HG03103 (cell line): ENCODE data around the gene KCTD10.
"Not testable (repeated sequence)": the region's sequence is repeated elsewhere in the genome, so short reads cannot be mapped to it uniquely, and the experiment has no call there.

ENCODE experiments used
- ATAC-seq: cut with Tn5 transposase; IDR thresholded peaks from one replicate; pipeline ENCODE4 v1.9.1; 2021; ENCODE audit warnings: low read depth; ENCODE audit not compliant: unreplicated experiment

KCTD10 gene

DNA sequence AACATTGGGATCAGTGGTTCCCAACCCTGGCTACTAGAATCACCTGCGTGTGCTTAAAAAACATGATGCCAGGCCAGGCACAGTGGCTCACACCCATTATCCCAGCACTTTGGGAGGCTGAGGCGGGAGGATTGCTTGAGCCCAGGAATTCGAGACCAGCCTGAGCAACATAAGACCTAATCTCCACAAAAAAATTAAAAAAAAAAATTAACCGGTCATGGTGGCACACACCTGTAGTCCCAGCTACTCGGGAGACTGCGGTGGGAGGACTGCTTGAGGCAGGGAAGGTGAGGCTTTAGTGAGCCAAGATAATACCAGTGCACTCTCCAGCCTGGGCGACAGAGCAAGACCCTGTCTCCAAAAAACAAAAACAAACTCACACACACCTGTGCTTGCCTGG is 2.0 kb downstream of the KCTD10 start:
- no peak for ATAC-seq

DNA sequence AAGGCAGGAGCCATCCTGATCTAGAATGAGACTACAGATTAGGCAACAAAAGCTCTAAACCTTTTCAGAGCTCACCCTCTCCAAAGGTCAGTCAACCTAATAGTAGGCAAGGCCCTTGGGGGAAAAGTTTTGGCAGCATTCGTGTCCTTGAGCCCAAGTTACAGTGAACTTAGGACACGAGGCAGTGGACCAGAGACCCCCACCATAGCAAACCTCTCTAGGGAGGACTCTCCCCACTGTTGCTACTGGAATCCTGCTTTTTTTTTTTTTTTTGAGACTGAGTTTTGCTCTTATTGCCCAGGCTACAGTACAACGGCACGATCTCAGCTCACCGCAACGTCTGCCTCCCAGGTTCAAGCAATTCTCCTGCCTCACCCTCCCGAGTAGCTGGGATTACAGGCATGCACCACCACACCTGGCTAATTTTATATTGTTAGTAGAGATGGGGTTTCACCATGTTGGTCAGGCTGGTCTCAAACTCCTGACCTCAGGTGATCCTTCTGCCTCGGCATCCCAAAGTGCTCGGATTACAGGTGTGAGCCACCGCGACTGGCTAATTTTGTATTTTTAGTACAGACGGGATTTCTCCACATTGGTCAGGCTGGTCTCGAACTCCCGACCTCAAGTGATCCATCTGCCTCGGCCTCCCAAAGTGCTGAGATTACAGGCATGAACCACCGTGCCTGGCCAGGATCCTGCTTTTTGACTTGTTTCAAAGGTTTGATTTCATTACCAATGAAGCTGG is 3.4 kb downstream of the KCTD10 start:
- not testable (repeated sequence) for ATAC-seq

GRCh38 chr12:109473006-109473405 is 4.1 kb downstream of the KCTD10 start:
- no peak for ATAC-seq

GRCh38 chr12:109469517-109469916 is 7.6 kb downstream of the KCTD10 start:
- no peak for ATAC-seq

GRCh38 chr12:109467978-109468676 is 9.0 kb downstream of the KCTD10 start:
- ATAC-seq: no peak

DNA sequence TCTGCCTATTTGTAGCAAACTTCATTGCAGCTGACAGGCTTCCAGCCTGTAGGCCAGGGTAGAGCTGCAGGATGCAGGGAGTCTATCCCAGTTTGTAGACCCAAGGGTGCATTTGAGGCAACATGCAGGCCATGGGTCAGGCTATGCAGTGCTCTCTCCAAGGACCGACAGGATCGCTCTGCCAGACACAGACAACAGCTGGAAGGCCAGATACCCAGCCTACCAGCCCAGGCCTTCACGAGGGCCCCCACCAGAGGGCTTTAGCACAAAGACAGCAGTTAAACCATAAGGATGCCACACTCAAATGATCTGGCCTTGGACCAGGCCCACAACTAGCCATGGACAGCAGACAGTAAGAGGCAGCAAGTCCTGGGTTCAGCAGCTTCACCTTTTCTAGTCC is 10.3 kb downstream of the KCTD10 start:
- no peak for ATAC-seq

DNA sequence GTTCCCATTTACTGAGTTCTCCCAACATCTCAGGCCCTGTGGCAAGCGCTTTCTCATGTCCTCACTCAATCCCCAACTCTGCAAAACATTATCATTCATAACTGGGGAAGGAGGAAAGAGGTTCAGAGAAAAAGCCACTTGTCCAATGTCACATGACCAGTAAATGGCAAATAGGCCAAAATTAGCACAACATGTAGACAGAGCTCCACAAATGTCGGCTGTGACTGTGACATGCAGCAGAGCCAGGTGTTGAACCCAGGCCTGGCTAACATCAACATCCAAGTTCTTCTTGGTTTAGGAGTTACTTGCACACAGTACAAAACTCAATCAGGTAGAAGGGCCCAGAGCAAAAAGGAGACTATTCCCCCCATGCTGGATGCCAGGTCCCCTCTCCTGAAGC is 10.8 kb downstream of the KCTD10 start:
- no peak for ATAC-seq

DNA sequence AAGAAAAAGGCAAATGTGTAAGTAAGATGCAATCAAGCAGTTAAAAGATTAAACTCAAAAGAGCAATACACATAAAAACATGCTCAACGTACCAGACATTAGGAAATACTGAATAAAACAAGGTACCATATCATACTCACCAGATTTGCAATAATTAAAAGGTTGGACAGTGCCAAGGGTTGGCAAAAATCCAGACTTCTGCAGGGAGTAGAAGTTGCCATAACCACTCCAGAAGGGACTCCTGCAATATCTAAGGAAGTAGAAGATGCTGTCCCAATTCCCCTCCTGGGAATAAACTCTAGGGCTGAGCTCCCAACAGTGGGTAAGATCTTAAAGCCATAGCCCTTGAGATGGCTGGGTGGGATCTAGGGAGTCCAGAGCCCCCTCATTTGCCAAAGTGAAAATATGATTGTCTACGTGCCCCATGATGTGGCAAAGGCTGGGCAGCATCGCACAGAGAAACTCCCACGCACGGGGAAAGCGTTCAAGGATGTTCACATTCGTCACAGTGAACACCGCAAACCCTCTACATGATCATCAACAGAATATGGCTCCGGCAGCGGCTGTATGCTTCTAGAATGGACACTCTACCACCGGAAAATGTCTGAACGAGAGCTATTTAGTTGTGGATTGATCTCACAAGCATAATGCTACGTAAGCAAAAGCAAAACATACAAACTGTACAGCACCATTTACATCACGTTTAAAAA is 12.3 kb downstream of the KCTD10 start:
- ATAC-seq: no peak

- ATAC-seq: no peak
Measured at GRCh38 chr12:109463756-109464155, 13.3 kb downstream of the KCTD10 start.

DNA sequence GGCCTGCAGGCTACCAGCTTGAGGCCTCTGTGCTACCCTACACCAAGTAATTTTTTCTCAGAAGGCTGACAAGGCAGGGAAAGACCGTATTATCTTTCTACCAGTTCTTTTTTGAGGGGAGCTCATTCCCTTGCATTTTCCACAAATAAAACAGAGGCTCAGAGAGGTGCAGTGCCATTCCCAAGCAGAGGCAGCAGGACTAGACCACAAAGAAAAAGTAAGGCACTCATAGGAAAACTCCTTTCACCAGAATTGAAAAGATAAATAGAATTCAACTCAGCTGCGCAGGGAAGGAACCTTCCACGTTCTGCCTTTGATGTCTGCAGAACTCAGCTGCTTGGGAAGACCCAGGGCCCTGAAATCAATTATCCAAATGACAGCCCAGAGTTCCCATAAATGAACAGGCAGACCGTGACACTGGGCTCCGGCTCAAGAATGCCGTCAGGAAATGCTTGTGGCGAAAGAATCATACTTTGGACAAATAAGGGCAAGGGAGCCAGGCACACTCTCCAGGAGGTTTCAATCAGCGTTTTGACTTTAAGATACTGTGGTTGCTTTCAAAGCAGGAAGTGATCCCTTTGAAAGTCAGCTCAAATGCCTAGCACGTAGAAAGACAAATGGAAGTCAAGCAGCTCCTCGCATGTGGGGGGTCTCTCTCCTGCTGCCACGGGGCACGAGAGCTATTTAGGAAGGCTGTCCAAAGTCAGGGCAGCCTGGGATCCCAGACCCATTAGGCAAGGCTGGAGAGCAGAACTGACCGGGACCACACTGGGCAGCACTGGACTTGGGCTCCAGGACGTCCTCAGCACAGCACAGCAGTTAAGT is 14.0 kb downstream of the KCTD10 start:
- ATAC-seq: no peak

- no peak for ATAC-seq
Measured at GRCh38 chr12:109461846-109462756, 15.0 kb downstream of the KCTD10 start.

- ATAC-seq: no peak
Measured at GRCh38 chr12:109461049-109461845, 15.9 kb downstream of the KCTD10 start.

GRCh38 chr12:109460538-109460937 is 16.6 kb downstream of the KCTD10 start:
- ATAC-seq: no peak

DNA sequence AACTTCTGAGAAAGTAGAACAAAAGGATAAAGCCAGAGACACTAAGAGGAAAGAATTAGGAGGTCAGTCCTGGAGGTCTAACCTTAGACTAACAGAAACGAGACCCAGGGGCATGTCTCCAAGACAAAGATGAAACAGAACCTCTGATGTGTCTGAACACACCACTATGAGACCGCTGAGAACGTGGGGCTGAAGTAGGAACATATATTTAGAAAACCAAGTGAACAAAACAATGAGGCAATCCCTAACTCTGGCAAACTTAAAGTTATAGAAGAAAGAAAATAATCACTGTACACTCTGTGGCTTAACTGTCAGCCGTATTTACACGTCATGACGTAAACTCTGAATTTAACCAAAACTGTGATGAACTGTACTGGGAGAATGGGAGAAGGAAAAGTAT is 17.9 kb downstream of the KCTD10 start:
- no peak for ATAC-seq

GRCh38 chr12:109458771-109459208 is 18.3 kb downstream of the KCTD10 start:
- no peak for ATAC-seq

GRCh38 chr12:109458086-109458485 is 19.0 kb downstream of the KCTD10 start:
- no peak for ATAC-seq

GRCh38 chr12:109455706-109456105 is 21.4 kb downstream of the KCTD10 start:
- ATAC-seq: no peak

- no peak for ATAC-seq
Measured at GRCh38 chr12:109452489-109452888, 24.6 kb downstream of the KCTD10 start.

GRCh38 chr12:109451400-109451799 is 25.7 kb downstream of the KCTD10 start:
- ATAC-seq: no peak
